HG03442 (cell line): ENCODE measurements around the gene THPO.
A peak's percentile ranks its signal among the peaks of the same experiment; 100 is the strongest.

Source experiments
- ATAC-seq: cut with Tn5 transposase; IDR thresholded peaks from one replicate; pipeline ENCODE4 v1.9.1; 2021; ENCODE audit warnings: mild to moderate bottlenecking, moderate library complexity; ENCODE audit not compliant: unreplicated experiment

Gene THPO

GRCh38 chr3:184335661-184336546 is 42.1 kb downstream of the THPO start:
- ATAC-seq: peak; percentile 63

- peak; percentile 2 for ATAC-seq
Observed at GRCh38 chr3:184335291-184335660, 42.7 kb downstream of the THPO start.

DNA sequence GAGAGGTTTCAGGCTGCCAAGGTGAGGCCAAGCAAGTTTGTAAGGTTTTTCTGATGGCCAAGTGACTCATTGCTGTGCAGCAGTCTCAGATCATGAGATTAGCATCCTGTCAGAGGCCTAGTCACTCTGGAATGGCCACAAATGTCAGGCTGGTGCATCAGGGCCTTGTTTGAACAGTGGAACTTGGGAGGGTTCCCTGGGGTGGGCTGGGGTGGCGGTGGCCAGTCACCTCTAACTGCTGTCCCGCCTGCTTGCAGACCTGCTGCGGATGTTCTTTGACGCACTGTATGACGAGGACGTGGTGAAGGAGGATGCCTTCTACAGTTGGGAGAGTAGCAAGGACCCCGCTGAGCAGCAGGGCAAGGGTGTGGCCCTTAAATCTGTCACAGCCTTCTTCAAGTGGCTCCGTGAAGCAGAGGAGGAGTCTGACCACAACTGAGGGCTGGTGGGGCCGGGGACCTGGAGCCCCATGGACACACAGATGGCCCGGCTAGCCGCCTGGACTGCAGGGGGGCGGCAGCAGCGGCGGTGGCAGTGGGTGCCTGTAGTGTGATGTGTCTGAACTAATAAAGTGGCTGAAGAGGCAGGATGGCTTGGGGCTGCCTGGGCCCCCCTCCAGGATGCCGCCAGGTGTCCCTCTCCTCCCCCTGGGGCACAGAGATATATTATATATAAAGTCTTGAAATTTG is 43.4 kb downstream of the THPO start:
- no peak for ATAC-seq

DNA sequence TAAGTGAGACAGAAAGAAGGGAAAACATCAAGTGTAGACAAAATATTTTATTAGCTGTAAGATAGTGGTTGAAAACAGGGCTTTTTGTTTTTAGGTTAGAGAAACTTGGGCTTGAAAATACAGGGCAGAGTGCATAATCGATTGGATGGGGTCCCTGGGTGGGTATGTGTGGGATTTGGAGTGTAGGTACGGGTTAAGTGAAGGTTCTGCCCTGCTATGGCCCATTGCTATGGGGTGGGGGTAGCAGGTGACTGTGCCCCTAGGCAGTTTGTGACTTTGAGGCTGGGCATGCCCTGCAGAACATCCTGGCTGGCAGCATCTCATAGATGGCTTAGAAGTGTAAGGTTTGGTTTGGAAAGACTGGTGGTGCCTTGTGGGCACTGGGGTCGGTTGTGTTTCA is 44.3 kb downstream of the THPO start:
- no peak for ATAC-seq

GRCh38 chr3:184333190-184333589 is 44.8 kb downstream of the THPO start:
- no peak for ATAC-seq

- no peak for ATAC-seq
Observed at GRCh38 chr3:184332370-184333090, 45.5 kb downstream of the THPO start.

DNA sequence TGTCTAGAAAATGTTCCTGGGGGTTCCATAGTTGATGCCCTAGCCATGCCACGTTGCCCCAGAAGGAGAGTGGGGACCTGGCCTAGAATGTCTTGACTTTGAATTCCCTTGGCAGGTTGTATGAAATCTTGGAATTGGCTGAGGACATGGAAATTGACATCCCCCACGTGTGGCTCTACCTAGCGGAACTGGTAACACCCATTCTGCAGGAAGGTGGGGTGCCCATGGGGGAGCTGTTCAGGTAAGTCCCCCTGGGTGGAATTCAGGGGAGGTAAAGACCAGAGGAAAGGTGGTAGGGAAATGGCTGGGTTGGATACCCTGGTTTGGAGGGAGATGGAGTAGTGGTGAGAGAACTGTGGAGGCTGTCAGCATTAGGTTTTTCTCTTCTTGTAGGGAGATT is 49.5 kb downstream of the THPO start:
- ATAC-seq: no peak

DNA sequence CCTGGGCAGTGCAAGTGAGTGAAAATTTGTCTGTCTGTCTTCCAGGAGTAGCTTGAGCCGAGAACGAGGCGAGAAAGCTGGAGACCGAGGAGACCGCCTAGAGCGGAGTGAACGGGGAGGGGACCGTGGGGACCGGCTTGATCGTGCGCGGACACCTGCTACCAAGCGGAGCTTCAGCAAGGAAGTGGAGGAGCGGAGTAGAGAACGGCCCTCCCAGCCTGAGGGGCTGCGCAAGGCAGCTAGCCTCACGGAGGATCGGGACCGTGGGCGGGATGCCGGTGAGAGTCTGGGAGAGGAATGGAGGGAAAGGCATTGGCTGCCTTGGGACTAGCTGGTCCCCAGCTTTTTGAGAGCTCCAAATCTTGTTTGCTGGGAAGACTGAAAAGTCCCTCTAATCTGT is 50.8 kb downstream of the THPO start:
- no peak for ATAC-seq

DNA sequence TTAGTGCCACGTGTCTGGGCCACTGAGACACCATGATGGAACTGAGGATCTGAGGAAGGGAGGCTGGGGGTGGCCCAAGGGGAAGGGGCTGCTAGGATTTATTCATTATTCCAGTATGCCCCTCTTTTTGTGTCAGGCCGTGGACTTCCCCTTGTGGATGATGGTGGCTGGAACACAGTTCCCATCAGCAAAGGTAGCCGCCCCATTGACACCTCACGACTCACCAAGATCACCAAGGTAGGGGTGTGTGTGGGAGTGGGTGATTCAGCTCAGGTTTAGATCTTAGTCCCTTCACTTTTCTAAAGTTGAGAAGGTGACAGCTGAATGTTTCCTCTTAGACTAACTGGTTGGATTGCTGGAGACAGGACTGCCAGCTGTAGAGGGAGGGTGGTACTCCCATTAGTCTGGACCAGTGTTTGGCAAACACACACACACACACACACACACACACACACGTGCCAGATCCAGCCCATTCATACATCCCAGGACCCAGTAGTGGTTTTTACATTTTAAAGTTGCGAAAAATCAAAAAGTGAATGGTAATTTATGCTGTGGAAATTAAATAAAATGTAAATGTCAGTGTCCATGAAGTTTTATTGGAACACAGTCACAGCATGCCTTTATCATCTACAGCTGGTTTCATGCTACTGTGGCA is 52.2 kb downstream of the THPO start:
- no peak for ATAC-seq

DNA sequence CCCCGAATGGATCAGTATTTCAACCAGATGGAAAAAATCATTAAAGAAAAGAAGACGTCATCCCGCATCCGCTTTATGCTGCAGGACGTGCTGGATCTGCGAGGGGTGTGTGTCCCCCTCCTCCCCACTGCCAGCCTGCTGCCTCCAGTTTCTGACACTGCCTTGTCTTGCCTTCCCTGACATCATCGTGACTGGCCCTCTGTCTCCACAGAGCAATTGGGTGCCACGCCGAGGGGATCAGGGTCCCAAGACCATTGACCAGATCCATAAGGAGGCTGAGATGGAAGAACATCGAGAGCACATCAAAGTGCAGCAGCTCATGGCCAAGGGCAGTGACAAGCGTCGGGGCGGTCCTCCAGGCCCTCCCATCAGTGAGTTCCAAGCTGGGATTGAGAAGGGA is 52.7 kb downstream of the THPO start:
- ATAC-seq: no peak

DNA sequence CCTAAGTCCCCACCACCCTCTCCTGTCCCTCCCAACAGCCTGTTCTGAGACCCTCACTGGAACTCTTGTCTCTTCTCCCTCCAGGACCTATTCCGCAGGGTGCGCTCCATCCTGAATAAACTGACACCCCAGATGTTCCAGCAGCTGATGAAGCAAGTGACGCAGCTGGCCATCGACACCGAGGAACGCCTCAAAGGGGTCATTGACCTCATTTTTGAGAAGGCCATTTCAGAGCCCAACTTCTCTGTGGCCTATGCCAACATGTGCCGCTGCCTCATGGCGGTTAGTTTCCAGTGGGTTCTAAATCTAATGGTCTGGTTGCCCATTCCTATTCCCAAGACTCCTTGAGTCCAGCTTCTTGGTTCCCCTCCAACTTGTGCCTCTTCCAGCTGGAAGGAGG is 54.3 kb downstream of the THPO start:
- no peak for ATAC-seq

DNA sequence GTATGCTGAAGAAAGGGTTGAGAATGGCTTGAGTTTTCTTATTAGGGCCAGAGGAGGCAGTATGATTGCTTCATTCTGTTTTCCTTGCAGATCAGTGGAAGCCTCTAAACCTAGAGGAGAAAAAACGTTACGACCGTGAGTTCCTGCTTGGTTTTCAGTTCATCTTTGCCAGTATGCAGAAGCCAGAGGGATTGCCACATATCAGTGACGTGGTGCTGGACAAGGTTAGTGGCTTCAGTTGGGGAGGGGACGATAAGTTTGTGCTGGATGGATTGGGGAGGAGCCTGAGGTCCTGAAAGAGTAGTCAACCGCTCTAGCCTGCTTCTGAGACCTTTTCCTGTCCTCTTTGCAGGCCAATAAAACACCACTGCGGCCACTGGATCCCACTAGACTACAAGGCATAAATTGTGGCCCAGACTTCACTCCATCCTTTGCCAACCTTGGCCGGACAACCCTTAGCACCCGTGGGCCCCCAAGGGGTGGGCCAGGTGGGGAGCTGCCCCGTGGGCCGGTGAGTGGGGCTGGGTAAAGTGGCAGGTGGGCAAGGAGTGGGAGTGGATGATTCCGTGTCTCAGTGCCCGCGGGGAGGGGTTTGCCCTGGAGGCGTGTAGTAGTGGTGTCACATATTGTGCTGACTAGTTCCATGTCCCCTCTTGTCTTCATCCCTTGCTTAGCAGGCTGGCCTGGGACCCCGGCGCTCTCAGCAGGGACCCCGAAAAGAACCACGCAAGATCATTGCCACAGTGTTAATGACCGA is 55.1 kb downstream of the THPO start:
- no peak for ATAC-seq
